ENCODE data around the gene PAK6. TPM values are rescaled to one million over a fixed set of nuclear protein-coding genes. Genes with fewer than 3 reads are reported as not detected.

PAK6 gene
- total and polyA plus RNA-seq, 9 of the 15 experiments (the other 6 are each of a cell fraction or from before 2014, with no cell fraction given) = 0.03 to 0.74 (median 0.16) TPM; not detected in 2

DNA sequence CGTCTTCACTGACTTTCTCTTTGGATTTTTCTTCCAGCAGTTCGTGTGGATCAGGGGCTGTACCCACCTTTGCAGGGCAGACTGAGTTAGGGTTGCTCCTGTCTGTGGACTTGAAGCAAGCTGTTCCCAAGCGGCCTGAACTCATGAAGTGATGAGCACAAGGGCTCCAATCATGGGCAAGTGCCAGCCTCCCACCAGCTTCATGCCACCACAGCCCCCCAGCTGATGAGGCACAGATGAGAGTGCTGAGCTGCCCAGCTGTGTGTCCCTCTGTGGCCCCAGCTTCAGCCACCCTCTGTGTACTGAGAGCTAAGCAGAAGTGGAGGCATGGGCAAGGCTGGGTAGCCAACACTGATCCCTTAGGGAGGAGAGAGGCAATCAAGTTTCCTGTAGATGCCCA lies 72.1 kb downstream of the PAK6 start (continued):
- TF ChIP-seq ZNF354B (CRISPR knock-in tag; IDR thresholded peaks at IDR 0.05) = no peak
- no peak for TF ChIP-seq PPARD (CRISPR knock-in tag; IDR thresholded peaks at IDR 0.05)
- no peak for TF ChIP-seq KLF1 (tag; IDR thresholded peaks at IDR 0.05)
- TF ChIP-seq, protein P1, sequence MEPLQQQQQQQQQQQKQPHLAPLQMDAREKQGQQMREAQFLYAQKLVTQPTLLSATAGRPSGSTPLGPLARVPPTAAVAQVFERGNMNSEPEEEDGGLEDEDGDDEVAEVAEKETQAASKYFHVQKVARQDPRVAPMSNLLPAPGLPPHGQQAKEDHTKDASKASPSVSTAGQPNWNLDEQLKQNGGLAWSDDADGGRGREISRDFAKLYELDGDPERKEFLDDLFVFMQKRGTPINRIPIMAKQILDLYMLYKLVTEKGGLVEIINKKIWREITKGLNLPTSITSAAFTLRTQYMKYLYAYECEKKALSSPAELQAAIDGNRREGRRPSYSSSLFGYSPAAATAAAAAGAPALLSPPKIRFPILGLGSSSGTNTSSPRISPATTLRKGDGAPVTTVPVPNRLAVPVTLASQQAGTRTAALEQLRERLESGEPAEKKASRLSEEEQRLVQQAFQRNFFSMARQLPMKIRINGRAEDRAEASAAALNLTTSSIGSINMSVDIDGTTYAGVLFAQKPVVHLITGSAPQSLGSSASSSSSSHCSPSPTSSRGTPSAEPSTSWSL (CRISPR knock-in tag; IDR thresholded peaks at IDR 0.05; ENCODE audit: borderline replicate concordance) = no peak
- TF ChIP-seq ASH1L (IDR thresholded peaks at IDR 0.05; ENCODE audit: borderline replicate concordance, low read depth, partially characterized antibody) = no peak
- TF ChIP-seq, protein P2, sequence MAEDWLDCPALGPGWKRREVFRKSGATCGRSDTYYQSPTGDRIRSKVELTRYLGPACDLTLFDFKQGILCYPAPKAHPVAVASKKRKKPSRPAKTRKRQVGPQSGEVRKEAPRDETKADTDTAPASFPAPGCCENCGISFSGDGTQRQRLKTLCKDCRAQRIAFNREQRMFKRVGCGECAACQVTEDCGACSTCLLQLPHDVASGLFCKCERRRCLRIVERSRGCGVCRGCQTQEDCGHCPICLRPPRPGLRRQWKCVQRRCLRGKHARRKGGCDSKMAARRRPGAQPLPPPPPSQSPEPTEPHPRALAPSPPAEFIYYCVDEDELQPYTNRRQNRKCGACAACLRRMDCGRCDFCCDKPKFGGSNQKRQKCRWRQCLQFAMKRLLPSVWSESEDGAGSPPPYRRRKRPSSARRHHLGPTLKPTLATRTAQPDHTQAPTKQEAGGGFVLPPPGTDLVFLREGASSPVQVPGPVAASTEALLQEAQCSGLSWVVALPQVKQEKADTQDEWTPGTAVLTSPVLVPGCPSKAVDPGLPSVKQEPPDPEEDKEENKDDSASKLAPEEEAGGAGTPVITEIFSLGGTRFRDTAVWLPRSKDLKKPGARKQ (CRISPR knock-in tag; IDR thresholded peaks at IDR 0.05) = no peak

Data from K562 (cell line).